Neural crest cell (in vitro differentiated cells): ENCODE results near the gene ABCA3. TPM values are rescaled to one million over a fixed set of nuclear protein-coding genes. Genes with fewer than 3 reads are reported as not detected.

Source experiments
- DNase-seq: peaks from one replicate; pipeline ENCODE4 v3.0.0; 2021; ENCODE audit warnings: low read depth, mixed read lengths, low spot score
- H3K27ac Mint-ChIP-seq: one replicate; pipeline ENCODE4 v1.8.0; 2021; ENCODE audit warnings: mild to moderate bottlenecking, mixed read lengths; ENCODE audit not compliant: unreplicated experiment
- H3K27me3 Mint-ChIP-seq: 2 replicates; pipeline ENCODE4 v1.8.0; 2021; ENCODE audit warnings: low read depth, mild to moderate bottlenecking, mixed read lengths
- H3K36me3 Mint-ChIP-seq: 2 replicates; pipeline ENCODE4 v1.8.0; 2021; ENCODE audit warnings: low read depth, mild to moderate bottlenecking, mixed read lengths
- H3K4me1 Mint-ChIP-seq: 2 replicates; pipeline ENCODE4 v1.8.0; 2021; ENCODE audit warnings: mixed read lengths
- H3K4me3 Mint-ChIP-seq: one replicate; pipeline ENCODE4 v1.8.0; 2021; ENCODE audit warnings: mild to moderate bottlenecking, mixed read lengths
- H3K9me3 Mint-ChIP-seq: 2 replicates; pipeline ENCODE4 v1.8.0; 2021; ENCODE audit warnings: mixed read lengths
- total RNA-seq: library from RNA; stranded (reverse); gene quantifications from 2 replicates; pipeline ENCODE4 v1.2.1, GENCODE V29; 2021
- TF ChIP-seq, protein P1 (sequence below): fragments of 200-600 bp; sonication (generic); conservative IDR thresholded peaks from 2 replicates; pipeline ENCODE4 v1.5.0; 2021; ENCODE audit warnings: antibody characterized with exemption, mild to moderate bottlenecking

The ABCA3 gene
- total RNA-seq, 1 donor from 2014 or later = 19.6 TPM

DNA sequence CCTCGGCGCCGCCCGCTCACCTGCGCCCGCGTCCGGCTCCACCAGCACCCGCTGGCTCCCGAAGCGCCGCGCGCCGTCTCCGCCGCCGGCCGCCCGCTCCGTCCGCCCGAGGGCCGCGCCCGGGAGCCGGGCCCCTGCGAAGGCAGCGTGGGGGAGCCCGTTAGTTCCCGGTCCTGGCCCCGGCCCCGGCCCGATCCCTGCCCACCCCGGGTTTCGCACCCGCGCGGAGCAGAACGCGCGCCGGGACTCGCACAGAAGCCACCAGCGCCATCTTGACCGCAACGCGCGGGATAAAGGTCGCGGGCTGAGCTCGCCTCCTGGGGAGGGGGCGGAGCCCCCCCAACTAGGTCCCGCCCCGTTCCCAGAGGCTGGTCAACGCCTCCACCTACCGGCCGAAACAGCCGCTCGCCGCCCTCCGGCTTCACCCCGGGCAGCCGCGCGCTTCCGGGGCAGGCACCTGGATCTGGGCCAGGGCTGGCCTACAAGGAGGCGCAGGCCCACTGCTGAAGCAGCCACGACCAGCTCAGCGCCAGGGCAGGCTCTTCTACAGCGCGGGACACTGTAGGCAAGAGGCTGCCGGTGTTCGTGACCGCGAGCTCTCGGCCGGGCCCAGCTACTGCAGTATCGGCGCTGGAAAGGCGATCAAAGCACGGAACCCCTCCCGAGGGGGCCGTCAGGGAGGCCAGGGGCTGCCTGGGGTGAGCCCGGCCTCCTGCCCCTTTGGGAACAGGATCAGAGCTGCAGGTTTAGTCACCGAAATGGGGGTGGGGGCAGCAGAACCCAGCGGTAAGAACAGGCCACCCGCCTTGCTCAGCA lies 89.0 kb downstream of the ABCA3 start, which contains the start of gene ECI1:
Gene ECI1 (minus strand): TSS at position 292 of the 816 bp plus-strand sequence. CDS start 21 bp downstream, at position 271.
- H3K27me3 Mint-ChIP-seq = no peaks in the 10 kb centered on the region
- H3K36me3 Mint-ChIP-seq = peaks cover 13% of the 10 kb centered on the region
- peak; percentile 88 for DNase-seq
- H3K4me3 Mint-ChIP-seq = peak within 1 kb of the TSS; percentile 91
- H3K27ac Mint-ChIP-seq = peak within 1 kb of the TSS; percentile 81
- peaks cover 11% of the 10 kb centered on the region for H3K4me1 Mint-ChIP-seq
- TF ChIP-seq, protein P1, sequence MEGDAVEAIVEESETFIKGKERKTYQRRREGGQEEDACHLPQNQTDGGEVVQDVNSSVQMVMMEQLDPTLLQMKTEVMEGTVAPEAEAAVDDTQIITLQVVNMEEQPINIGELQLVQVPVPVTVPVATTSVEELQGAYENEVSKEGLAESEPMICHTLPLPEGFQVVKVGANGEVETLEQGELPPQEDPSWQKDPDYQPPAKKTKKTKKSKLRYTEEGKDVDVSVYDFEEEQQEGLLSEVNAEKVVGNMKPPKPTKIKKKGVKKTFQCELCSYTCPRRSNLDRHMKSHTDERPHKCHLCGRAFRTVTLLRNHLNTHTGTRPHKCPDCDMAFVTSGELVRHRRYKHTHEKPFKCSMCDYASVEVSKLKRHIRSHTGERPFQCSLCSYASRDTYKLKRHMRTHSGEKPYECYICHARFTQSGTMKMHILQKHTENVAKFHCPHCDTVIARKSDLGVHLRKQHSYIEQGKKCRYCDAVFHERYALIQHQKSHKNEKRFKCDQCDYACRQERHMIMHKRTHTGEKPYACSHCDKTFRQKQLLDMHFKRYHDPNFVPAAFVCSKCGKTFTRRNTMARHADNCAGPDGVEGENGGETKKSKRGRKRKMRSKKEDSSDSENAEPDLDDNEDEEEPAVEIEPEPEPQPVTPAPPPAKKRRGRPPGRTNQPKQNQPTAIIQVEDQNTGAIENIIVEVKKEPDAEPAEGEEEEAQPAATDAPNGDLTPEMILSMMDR = peak; percentile 69
- H3K9me3 Mint-ChIP-seq = no peaks in the 10 kb centered on the region

DNA sequence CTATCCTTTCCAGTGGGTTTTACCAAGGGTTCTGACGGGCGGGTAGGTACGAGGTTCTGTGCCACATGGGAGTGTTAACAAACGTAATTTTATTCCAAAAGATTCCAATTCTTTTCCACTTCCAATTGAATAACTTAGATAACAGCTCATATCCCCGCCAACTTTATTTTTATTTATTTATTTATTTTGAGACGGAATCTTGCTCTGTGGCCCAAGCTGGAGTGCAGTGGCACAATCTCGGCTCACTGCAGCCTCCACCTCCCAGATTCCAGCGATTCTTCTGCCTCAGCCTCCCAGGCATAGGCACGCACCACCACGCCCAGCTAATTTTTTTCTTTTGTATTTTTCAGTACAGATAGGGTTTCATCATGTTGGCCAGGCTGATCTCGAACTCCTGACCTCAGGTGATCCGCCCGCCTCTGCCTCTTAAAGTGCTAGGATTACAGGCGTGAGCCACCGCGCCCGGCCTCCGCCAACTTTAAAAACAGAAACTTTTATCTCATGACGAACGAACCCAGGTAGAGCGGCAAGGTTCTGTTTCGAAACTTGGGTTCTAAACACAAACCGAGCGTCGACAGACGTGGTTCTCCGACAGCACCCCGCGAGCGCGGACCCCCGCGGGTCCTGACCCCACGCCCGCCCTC lies 89.8 kb downstream of the ABCA3 start:
- H3K27me3 Mint-ChIP-seq = no peaks in the 10 kb centered on the region
- DNase-seq = no peak
- TF ChIP-seq, protein P1 = no peak
- H3K9me3 Mint-ChIP-seq = no peaks in the 10 kb centered on the region
- H3K4me1 Mint-ChIP-seq = peaks cover 11% of the 10 kb centered on the region
- H3K36me3 Mint-ChIP-seq = peaks cover 13% of the 10 kb centered on the region
- peak overlapping the region; percentile 91 for H3K4me3 Mint-ChIP-seq
- no peak overlapping the region for H3K27ac Mint-ChIP-seq

DNA sequence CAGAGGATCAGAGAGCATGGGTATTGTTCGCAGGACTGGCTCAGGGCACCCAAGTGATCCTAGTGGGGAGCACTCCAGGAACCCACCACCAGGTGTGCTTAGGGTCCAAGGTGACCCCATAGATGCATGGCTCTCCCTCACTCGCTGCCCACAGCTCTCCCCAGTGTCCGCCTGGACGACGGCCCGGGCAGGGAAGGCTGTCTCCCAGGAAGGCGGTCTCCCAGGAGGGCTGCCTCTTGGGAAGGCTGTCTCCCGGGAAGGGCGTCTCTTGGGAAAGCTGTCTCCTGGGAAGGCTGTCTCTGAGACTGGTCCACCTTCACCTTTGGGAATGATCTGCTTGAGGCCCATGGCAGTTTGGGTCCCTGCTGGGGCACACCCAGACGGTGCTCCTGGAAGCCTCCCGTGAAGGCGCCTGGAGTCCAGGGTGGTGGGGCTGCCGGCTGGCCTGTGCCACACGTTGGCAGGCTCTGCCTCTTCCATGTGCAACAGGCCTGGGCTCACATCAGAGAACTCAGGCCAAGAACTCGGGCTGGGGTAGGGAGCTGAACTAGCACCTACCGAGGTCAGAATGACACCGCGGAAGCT lies 94.1 kb downstream of the ABCA3 start:
- peak overlapping the region; percentile 79 for H3K27ac Mint-ChIP-seq
- peaks cover 5% of the 10 kb centered on the region for H3K36me3 Mint-ChIP-seq
- peaks cover 3% of the 10 kb centered on the region for H3K27me3 Mint-ChIP-seq
- H3K9me3 Mint-ChIP-seq = no peaks in the 10 kb centered on the region
- TF ChIP-seq, protein P1 = no peak
- no peak for DNase-seq
- no peak overlapping the region for H3K4me3 Mint-ChIP-seq
- H3K4me1 Mint-ChIP-seq = peaks cover 7% of the 10 kb centered on the region

DNA sequence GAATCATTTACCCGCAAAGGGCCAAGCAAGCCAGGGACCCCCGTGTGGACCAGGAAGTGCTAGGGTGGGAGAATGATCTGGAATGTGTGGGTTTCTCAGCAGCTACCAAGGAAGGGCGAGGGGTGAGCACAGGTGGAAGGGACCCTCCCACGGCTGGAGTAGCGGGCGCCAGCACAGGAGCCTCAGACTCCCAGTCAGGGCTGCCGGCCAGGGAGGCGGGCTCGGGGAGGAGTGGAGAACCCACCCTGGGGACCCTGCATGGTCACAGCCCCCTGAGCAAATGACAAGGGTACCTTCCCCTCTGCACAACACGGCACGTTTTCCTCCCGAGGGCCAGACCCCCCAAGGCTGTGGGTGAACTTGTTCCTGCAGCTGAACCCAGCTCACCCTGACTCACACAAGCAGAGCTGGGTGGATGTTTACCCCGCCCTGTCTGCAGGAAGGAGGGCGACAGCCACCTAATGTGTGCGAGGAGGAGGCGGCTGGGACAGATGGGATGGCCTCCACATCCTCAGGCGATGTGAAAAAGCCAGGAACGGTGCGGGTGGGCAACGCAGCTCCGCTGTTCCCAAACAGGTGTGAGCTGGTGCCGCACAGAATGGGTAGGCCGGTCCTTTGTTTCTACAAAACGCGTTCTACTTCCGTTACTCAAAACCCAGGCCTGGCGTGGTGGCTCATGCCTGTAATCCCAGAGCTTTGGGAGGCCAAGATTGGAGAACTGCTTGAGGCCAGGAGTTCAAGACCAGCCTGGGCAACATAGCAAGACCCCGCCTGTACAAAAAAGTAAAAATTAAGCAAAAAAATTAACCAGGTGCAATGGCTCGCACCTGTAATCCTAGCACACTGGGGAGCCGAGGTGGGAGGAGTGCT lies 95.4 kb downstream of the ABCA3 start:
- no peak for DNase-seq
- TF ChIP-seq, protein P1 = no peak
- Mint-ChIP-seq H3K27ac (no peak overlapping the region), H3K4me3 (peak overlapping the region; percentile 15), H3K27me3 (peaks cover 3% of the 10 kb centered on the region), H3K9me3 (no peaks in the 10 kb centered on the region), H3K4me1 (no peaks in the 10 kb centered on the region), H3K36me3 (peaks cover 5% of the 10 kb centered on the region)

DNA sequence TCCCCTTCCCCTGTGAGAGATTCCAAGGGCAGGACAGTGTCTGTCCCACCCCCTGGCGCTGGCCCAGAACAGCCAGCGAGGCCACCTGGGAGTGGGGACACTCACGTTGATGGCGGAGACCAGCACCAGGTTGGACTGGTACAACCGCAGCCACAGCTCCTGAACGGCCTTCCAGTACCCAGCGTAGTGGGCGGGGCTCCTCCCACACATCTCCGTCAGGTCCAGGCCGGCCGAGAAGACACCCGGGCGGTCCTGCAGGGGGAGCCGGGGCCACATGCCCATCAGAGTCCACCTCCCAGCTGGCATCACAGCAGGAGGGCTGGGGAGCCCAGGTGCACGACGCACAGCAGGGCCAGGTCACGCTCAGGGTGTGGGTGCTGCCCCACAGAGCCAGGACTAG lies 96.2 kb downstream of the ABCA3 start:
- DNase-seq = no peak
- no peak overlapping the region for H3K4me3 Mint-ChIP-seq
- peaks cover 5% of the 10 kb centered on the region for H3K36me3 Mint-ChIP-seq
- H3K27ac Mint-ChIP-seq = no peak overlapping the region
- peaks cover 10% of the 10 kb centered on the region for H3K27me3 Mint-ChIP-seq
- H3K9me3 Mint-ChIP-seq = no peaks in the 10 kb centered on the region
- TF ChIP-seq, protein P1 = no peak
- no peaks in the 10 kb centered on the region for H3K4me1 Mint-ChIP-seq
